GM12874 (cell line): ENCODE data around the gene SLC7A7.

Experiments
- TF ChIP-seq, protein P1 (sequence below): IDR thresholded peaks from 2 replicates; pipeline ENCODE4 v1.5.1; 2011; ENCODE audit warnings: low read depth, mild to moderate bottlenecking, control low read depth, low read length, moderate library complexity; ENCODE audit not compliant: insufficient read depth

SLC7A7 gene

DNA sequence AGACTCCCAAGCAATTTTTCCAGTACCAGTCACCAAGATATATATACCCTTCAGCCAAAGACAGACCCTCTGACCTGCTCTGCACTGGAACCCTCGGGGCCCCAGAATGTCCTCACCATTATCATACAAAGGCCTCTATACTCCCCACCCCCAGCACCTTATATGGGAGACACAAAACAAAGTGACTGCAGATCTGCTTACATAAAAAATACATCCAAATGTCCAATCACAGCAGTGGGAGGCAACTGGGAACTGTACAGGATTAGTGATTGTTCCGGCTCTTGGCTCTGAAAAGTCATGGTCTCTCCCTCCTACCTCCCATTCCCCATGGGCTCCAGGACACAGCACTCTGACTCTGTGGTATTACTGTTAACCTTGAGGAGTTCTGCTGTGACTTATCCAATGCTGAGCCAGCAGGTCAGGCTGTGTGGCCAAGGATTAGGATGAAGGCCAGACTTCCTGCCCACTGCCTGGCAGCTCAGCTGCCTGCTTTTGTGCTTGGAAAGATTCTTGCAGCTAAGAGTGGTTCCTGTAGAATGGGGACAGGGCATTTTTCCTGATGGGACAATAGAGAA is 35.0 kb downstream of the SLC7A7 start:
- TF ChIP-seq, protein P1, sequence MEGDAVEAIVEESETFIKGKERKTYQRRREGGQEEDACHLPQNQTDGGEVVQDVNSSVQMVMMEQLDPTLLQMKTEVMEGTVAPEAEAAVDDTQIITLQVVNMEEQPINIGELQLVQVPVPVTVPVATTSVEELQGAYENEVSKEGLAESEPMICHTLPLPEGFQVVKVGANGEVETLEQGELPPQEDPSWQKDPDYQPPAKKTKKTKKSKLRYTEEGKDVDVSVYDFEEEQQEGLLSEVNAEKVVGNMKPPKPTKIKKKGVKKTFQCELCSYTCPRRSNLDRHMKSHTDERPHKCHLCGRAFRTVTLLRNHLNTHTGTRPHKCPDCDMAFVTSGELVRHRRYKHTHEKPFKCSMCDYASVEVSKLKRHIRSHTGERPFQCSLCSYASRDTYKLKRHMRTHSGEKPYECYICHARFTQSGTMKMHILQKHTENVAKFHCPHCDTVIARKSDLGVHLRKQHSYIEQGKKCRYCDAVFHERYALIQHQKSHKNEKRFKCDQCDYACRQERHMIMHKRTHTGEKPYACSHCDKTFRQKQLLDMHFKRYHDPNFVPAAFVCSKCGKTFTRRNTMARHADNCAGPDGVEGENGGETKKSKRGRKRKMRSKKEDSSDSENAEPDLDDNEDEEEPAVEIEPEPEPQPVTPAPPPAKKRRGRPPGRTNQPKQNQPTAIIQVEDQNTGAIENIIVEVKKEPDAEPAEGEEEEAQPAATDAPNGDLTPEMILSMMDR, result no peak

DNA sequence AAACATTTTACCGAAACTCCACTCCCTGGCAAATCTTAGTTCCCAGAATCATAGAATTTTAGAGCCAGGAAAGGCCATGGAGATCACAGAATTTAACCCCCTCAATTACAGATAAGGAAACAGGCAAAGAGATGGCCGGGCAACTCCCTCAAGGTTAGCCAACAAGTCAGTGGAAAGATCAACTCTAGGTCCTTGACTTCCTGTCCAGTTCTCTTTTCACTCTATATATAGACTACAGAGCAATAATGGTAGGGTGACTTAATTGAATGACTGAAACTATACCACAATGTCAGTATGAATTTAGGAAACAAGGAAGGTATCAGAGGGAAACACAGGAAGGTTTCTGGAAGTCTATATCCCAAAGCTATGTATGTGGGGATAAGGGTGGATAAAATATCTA is 37.2 kb downstream of the SLC7A7 start:
- TF ChIP-seq, protein P1, result no peak

DNA sequence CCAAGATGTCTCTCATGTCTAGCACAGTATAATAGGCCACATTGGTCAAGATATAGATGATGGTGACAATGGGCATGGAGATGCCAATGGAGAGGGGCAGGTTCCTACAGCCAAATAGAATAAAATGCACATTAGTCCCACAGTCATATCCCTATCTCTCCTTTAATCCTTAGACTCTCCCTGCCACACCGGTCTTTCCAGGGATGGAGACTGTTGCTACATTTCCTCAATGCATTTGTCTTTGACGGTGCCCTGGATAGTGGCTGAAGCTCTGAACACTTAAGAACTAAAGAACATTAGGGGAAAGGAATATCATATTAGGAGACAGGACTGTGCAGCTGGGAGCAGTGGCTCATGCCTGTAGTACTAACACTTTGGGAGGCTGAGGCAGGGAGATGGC is 39.0 kb downstream of the SLC7A7 start:
- TF ChIP-seq, protein P1, result no peak

DNA sequence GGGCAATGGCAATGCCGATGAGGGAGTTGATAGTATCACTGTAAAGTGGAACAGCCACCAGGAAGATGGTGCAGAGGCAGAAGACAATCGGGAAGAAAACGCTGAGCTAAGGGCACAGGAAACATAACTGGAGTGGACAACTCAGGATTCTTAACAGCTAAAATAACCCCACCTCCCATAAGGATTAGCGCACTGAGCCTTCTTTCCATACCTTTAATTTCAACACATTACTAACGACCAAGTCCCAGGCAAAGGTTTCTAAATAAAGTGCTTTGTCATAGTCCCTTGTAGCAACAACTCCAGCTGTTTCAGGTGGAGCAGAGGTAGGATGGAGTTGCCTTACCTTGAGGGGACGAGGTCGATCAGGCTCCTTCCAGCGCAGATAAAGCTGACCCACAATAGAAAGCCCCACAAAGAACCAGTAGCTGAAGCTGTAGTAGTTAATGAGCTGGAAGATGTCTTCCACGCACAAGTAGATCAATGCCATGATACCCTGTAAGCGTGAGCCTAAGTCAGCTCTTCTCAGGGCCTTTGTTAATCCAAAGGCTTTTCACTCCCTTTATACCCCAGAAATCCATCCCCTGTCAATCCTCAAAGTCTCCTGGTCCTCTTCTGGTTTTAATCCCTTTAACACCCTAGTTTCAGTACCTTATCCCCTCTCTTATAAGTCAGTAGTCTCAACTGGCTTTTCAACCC is 41.1 kb downstream of the SLC7A7 start:
- TF ChIP-seq, protein P1, result no peak

DNA sequence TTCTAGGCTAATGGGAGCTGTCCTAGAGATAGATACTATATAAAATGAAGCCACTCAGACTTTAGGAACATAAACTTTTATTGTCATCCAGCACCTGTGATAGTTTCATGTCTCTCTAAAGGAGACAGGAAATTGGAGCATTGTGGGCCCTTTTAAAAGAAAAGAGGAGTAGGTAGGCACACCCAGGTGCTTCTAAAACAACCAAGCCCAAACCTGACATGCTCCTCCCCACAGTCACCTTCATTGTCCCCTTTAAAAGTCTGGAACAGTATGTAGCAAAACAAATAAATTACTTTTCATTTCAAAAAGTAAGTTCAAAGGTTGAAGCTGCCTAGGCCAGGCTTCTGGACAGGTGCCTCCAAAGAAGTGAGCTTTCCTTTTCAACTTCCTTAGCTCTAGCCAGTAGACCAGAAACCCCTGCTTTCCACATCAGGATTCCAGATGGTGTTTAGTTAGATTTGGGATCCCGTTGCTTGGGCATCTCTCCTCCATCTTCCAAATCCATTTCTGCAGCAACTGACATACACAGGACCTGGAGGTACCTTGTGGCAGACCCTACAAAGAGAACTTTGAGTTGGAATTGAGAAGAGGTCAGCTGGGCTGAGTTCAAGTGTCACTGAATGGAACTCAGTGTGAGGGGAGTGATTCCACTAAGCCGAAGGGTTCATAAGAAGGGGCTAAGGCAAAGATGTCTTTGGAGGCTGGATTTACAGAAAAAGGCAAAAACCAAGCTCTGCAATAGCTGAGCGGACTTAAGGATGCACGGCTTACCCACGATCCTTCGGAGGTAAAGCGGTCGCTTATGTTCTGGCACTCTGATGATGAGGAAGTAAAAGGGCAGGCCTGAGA is 41.8 kb downstream of the SLC7A7 start:
- TF ChIP-seq, protein P1, result no peak

DNA sequence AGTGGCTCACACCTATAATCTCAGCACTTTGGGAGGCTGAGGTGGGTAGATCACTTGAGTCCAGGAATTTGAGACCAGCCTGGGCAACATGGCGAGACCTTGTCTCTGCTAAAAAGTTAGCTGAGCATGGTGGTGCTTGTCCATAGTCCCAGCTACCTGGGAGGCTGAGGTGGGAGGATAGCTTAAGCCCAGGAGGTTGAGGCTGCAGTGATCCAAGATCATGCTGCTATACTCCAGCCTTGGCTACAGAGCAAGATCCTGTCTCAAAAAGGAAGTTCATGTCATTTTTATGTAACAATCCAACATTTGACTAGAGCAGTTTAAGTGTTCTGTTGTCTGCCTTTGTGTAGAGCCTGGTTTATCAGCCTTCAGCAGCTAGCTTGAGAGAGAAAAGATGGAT is 42.5 kb downstream of the SLC7A7 start:
- TF ChIP-seq, protein P1, result no peak

DNA sequence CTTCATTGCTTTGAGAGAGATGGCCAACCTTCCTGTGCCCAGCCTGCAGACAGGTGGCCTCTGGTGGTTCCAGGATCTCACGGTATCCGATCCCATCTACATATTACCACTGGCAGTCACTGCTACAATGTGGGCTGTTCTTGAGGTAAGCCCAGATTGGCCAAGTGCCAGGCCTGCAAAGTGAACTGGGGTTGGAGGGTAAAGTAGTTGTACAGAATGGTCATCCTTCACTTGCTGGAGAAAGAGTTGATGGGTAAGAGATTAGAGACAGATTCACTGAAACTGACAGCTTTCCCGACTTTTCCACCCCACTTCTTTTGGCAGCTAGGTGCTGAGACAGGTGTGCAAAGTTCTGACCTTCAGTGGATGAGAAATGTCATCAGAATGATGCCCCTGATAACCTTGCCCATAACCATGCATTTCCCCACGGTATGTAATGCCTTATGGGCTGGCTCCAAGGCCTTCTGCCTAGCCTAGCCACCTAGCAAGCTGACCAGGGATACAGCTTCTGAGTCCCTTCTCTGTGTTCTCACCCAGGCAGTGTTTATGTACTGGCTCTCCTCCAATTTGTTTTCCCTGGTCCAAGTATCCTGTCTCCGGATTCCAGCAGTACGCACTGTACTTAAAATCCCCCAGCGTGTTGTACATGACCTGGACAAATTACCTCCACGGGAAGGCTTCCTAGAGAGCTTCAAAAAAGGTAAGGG is 44.6 kb downstream of the SLC7A7 start:
- TF ChIP-seq, protein P1, result no peak
